B cell (primary cell): ENCODE results near the gene VCL. TPM values are rescaled to one million over a fixed set of nuclear protein-coding genes. Genes with fewer than 3 reads are reported as not detected.

Source experiments
- ATAC-seq: fragments of 200-7000 bp; cut with Tn5 transposase; one replicate; pipeline ENCODE4 v1.10.0; 2021; ENCODE audit warnings: low read depth, mild to moderate bottlenecking, moderate number of reproducible peaks, moderate library complexity
- CTCF ChIA-PET: fragments of 350-600 bp; sonication (Branson Sonifier 250); formaldehyde crosslinking; loops from one replicate; lab custom pipeline; 2021; ENCODE audit warnings: antibody characterized with exemption, inconsistent platforms; lab: Charles Lee
- POLR2A ChIA-PET: fragments of 350-600 bp; sonication (Branson Sonifier 250); formaldehyde crosslinking; loops from one replicate; lab custom pipeline; 2021; ENCODE audit warnings: antibody characterized with exemption; lab: Charles Lee
- DNase-seq: peaks from one replicate; pipeline ENCODE4 v3.0.0; 2013
- H2AFZ ChIP-seq: 2 replicates; pipeline ENCODE4 v1.6.1; 2012; ENCODE audit warnings: mild to moderate bottlenecking, low read depth, low read length; ENCODE audit not compliant: insufficient read depth, poor library complexity, severe bottlenecking
- H3K27ac ChIP-seq, 2 donors: 1 replicate in 1 of 2; 2 replicates in 1 of 2; pipeline ENCODE4 v1.5.1; 2012 to 2013; ENCODE audit warnings: low read length in 2 of 2, mild to moderate bottlenecking in 2 of 2, moderate library complexity in 1 of 2
- H3K27me3 ChIP-seq, 4 experiments: fragments of 200-600 bp in 1 of 4; sonication (generic) in 1 of 4; replicated peaks in 1 of 4; 1 replicate in 2 of 4; 2 replicates in 2 of 4; pipeline versions ENCODE4 v1.6.1 to v1.7.0; 2013 to 2016; ENCODE audit warnings: low read length in 3 of 4, mild to moderate bottlenecking in 2 of 4, mixed read lengths in 1 of 4, moderate library complexity in 1 of 4; ENCODE audit not compliant: insufficient read depth in 4 of 4, control insufficient read depth in 3 of 4; ENCODE audit errors: control extremely low read depth in 1 of 4
- H3K36me3 ChIP-seq, 2 experiments: replicated peaks in 1 of 2; 1 replicate in 1 of 2; 2 replicates in 1 of 2; pipeline versions ENCODE4 v1.6.1 to v1.7.1; 2013; ENCODE audit warnings: low read length in 1 of 2; ENCODE audit not compliant: insufficient read depth in 2 of 2, control insufficient read depth in 1 of 2; ENCODE audit errors: control extremely low read depth in 1 of 2, extremely low read depth in 1 of 2
- H3K4me1 ChIP-seq, 2 donors: fragments of 200-600 bp in 1 of 2; sonication (generic) in 1 of 2; 1 replicate in 1 of 2; 2 replicates in 1 of 2; pipeline versions ENCODE4 v1.5.1 to v1.6.1; 2013 to 2017; ENCODE audit warnings: low read length in 2 of 2; ENCODE audit not compliant: control insufficient read depth in 2 of 2, insufficient read depth in 2 of 2
- H3K4me2 ChIP-seq: replicated peaks from 2 replicates; pipeline ENCODE3; 2012; ENCODE audit warnings: mild to moderate bottlenecking, low read depth, low read length; ENCODE audit not compliant: poor library complexity, severe bottlenecking
- H3K4me3 ChIP-seq, 5 experiments: fragments of 200-600 bp in 1 of 5; sonication (generic) in 1 of 5; 1 replicate in 3 of 5; 2 replicates in 2 of 5; pipeline versions ENCODE4 v1.5.1 to v1.7.0; 2011 to 2016; ENCODE audit warnings: low read length in 4 of 5, mild to moderate bottlenecking in 4 of 5, low read depth in 2 of 5, control low read depth in 1 of 5, moderate library complexity in 1 of 5; ENCODE audit not compliant: insufficient read depth in 1 of 5; ENCODE audit errors: control extremely low read depth in 1 of 5, extremely low read depth in 1 of 5
- H3K79me2 ChIP-seq: fragments of 200-600 bp; sonication (generic); one replicate; pipeline ENCODE4 v1.6.0; 2016; ENCODE audit warnings: low read length; ENCODE audit not compliant: control insufficient read depth, insufficient read depth
- H3K9ac ChIP-seq: fragments of 200-600 bp; sonication (generic); 2 replicates; pipeline ENCODE4 v1.6.1; 2017; ENCODE audit warnings: mild to moderate bottlenecking, low read length, moderate library complexity
- H3K9me3 ChIP-seq, 3 donors: one replicate each; pipeline versions ENCODE4 v1.6.1 to v1.7.1; 2013; ENCODE audit warnings: low read length in 2 of 3; ENCODE audit not compliant: control insufficient read depth in 2 of 3, insufficient read depth in 1 of 3; ENCODE audit errors: control extremely low read depth in 1 of 3
- H4K20me1 ChIP-seq: 2 replicates; pipeline ENCODE4 v1.6.0; 2012; ENCODE audit warnings: mild to moderate bottlenecking, low read length; ENCODE audit not compliant: insufficient read depth, control insufficient read depth, poor library complexity, severe bottlenecking
- H3K27ac Mint-ChIP-seq: one replicate; pipeline ENCODE4 v1.8.0; 2021; ENCODE audit warnings: mixed read lengths
- H3K27me3 Mint-ChIP-seq: one replicate; pipeline ENCODE4 v1.8.0; 2021; ENCODE audit warnings: mixed read lengths
- H3K4me1 Mint-ChIP-seq: one replicate; pipeline ENCODE4 v1.8.0; 2021; ENCODE audit warnings: mixed read lengths
- H3K4me3 Mint-ChIP-seq: one replicate; pipeline ENCODE4 v1.8.0; 2021; ENCODE audit warnings: mixed read lengths
- H3K9me3 Mint-ChIP-seq: one replicate; pipeline ENCODE4 v1.8.0; 2022; ENCODE audit warnings: mixed read lengths; ENCODE audit not compliant: insufficient read depth
- EZH2 ChIP-seq: IDR thresholded peaks from 2 replicates; pipeline ENCODE4 v1.6.1; 2012; ENCODE audit warnings: borderline replicate concordance, low read depth, mild to moderate bottlenecking, moderate library complexity, low read length; ENCODE audit not compliant: insufficient read depth, poor library complexity, severe bottlenecking
- WGBS: methylation state at CpG from one replicate; pipeline ENCODE4 v1.1.5; 2013; ENCODE audit warnings: missing lambda C conversion rate; ENCODE audit not compliant: insufficient coverage; 5-methylcytosine and 5-hydroxymethylcytosine counted together
- intact Hi-C: fragments of 100-400 bp; cut with micrococcal nuclease; formaldehyde crosslinking; loops from one replicate; pipeline ENCODE4 v1.10.0; 2022
- polyA plus RNA-seq: library from polyadenylated mRNA; depleted of rRNA; stranded (reverse); fragments of >200 nt; gene quantifications from 2 replicates; pipeline ENCODE4 v1.2.3, GENCODE V29; 2012
- total RNA-seq, 2 donors: library from RNA; stranded (reverse); fragments of 120-200 nt in 1 of 2; gene quantifications; 1 replicate in 1 of 2; 2 replicates in 1 of 2; pipeline versions ENCODE4 v1.2.3 to v1.2.4, GENCODE V29; 2013 to 2022
- TF ChIP-seq, protein P1 (sequence below): fragments of 200-600 bp; IDR thresholded peaks from one replicate; pipeline ENCODE4 v1.8.0; 2022; ENCODE audit warnings: antibody characterized with exemption, mild to moderate bottlenecking

VCL gene
- total and polyA plus RNA-seq, 2 donors (not counting 1 experiment from before 2014, with no cell fraction given) = 13.1 to 29.8 TPM

DNA sequence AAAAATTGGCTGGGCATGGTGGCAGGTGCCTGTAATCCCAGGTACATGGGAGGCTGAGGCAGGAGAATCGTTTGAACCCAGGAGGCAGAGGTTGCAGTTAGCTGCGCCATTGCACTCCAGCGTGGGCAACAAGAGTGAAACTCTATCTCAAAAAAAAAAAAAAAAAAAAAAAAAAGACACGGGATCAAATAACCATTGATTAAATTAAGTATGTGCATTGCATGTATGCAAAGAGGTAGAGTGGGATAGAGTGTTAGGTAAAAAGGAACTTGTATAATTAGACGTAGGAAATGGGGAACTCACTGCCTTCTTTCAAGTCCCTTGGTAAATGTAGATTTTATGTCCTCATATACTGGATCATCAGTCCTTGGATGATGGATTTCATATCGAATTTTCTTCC is 13.1 kb downstream of the VCL start:
- no peaks in the 10 kb centered on the region for H3K27me3 ChIP-seq
- H3K9ac ChIP-seq = peak overlapping the region; percentile 23
- DNase-seq (no peak), ATAC-seq (no peak)
- Mint-ChIP-seq H3K27ac (no peak overlapping the region), H3K4me1 (peaks cover 55% of the 10 kb centered on the region), H3K9me3 (no peaks in the 10 kb centered on the region), H3K4me3 (peak overlapping the region; percentile 19), H3K27me3 (no peaks in the 10 kb centered on the region)
- no CpG with 5 or more reads among the region's 6 CpGs for WGBS
- H3K4me1 ChIP-seq = peaks cover 32 to 34% of the 10 kb centered on the region in 2 donors
- no peaks in the 10 kb centered on the region for H4K20me1 ChIP-seq
- no peak overlapping the region for H2AFZ ChIP-seq
- no peak overlapping the region for H3K27ac ChIP-seq
- no peaks in the 10 kb centered on the region for H3K36me3 ChIP-seq
- no peaks in the 10 kb centered on the region for H3K9me3 ChIP-seq
- H3K4me3 ChIP-seq = no peak overlapping the region
- intact Hi-C loops = loop anchor here (5.0 kb wide), 1 partner anchor 34 kb away; no protein-coding TSS in a partner anchor
- no peak for TF ChIP-seq EZH2
- TF ChIP-seq, protein P1, sequence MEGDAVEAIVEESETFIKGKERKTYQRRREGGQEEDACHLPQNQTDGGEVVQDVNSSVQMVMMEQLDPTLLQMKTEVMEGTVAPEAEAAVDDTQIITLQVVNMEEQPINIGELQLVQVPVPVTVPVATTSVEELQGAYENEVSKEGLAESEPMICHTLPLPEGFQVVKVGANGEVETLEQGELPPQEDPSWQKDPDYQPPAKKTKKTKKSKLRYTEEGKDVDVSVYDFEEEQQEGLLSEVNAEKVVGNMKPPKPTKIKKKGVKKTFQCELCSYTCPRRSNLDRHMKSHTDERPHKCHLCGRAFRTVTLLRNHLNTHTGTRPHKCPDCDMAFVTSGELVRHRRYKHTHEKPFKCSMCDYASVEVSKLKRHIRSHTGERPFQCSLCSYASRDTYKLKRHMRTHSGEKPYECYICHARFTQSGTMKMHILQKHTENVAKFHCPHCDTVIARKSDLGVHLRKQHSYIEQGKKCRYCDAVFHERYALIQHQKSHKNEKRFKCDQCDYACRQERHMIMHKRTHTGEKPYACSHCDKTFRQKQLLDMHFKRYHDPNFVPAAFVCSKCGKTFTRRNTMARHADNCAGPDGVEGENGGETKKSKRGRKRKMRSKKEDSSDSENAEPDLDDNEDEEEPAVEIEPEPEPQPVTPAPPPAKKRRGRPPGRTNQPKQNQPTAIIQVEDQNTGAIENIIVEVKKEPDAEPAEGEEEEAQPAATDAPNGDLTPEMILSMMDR = no peak
- H3K79me2 ChIP-seq = peaks cover 45% of the 10 kb centered on the region
- ChIA-PET POLR2A (interaction anchor here (0.6 kb wide), 1 partner anchor 48 kb away, joined by 4 read pairs; no protein-coding TSS in a partner anchor), CTCF (interaction anchor here (0.6 to 1.9 kb wide), 3 partner anchors 9 to 115 kb away, joined by 3 to 4 read pairs (median 3); no protein-coding TSS in a partner anchor)
- peak overlapping the region; percentile 44 for H3K4me2 ChIP-seq

DNA sequence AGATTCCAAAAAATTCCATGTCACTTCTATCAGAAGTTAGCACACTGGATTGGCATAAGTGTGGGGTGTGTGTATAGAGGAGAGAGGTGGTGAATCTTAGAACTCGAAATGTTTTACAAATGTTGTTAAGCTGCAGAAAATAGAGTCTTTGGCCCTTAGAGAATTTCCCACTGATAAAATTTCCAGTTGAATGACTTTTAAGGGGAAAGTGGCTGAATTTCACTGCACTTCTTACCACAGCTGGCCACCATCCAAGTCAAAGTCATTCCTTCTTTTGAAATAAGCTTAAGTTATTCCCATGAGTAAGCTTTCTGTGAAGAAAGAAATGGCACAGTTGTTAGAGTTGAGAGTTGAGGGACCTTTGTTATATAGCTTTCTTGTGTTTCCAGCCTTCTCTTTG is 13.9 kb downstream of the VCL start:
- H3K79me2 ChIP-seq = peaks cover 45% of the 10 kb centered on the region
- no peak overlapping the region for H3K4me3 ChIP-seq
- ChIA-PET CTCF (interaction anchor here (1.1 to 1.9 kb wide), 4 partner anchors 8 to 69 kb away, joined by 3 to 5 read pairs (median 4); no protein-coding TSS in a partner anchor), POLR2A (no interaction called here)
- no CpG with 5 or more reads among the region's 1 CpG for WGBS
- no peak overlapping the region for H3K4me3 Mint-ChIP-seq
- intact Hi-C loops = loop anchor here (5.0 kb wide), 1 partner anchor 34 kb away; no protein-coding TSS in a partner anchor
- H3K27me3 ChIP-seq = no peaks in the 10 kb centered on the region
- peaks cover 55% of the 10 kb centered on the region for H3K4me1 Mint-ChIP-seq
- no peak overlapping the region for H2AFZ ChIP-seq
- H3K27ac ChIP-seq = no peak overlapping the region
- no peak overlapping the region for H3K9ac ChIP-seq
- H3K27ac Mint-ChIP-seq = no peak overlapping the region
- no peak for ATAC-seq
- TF ChIP-seq, protein P1 = no peak
- no peak for TF ChIP-seq EZH2
- no peak for DNase-seq
- peak overlapping the region; percentile 44 for H3K4me2 ChIP-seq
- H3K9me3 ChIP-seq = no peaks in the 10 kb centered on the region
- H3K4me1 ChIP-seq = peaks cover 32 to 34% of the 10 kb centered on the region in 2 donors
- no peaks in the 10 kb centered on the region for H3K36me3 ChIP-seq
- H3K27me3 Mint-ChIP-seq = no peaks in the 10 kb centered on the region
- no peaks in the 10 kb centered on the region for H4K20me1 ChIP-seq
- H3K9me3 Mint-ChIP-seq = no peaks in the 10 kb centered on the region
